ENCODE results near the gene RNF145.
"Not testable (repeated sequence)": the region's sequence is repeated elsewhere in the genome, so short reads cannot be mapped to it uniquely, and the experiment has no call there.

RNF145 gene

GRCh38 chr5:159187719-159188118 is 21.6 kb downstream of the RNF145 start:
- DNase-seq, result no peak

DNA sequence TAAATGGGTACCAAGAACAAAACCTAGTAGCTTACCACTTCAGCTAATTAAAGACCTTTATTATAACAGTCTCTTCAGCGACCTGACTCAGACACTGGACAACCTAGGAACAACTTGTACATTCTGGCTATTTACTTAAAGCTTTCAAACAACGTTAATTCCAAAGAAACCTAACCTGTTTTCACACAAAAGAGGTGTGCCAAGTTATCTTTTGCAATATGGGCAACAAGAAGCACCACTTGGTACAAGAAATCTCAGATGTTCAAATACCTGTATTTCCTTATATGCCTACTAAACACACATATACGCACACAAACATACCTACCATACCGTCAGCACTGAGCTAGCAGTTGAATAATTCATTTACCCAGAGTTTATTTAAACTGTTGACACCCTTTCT is 23.0 kb downstream of the RNF145 start:
- DNase-seq, result no peak

GRCh38 chr5:159185773-159186172 is 23.6 kb downstream of the RNF145 start:
- no peak for DNase-seq

DNA sequence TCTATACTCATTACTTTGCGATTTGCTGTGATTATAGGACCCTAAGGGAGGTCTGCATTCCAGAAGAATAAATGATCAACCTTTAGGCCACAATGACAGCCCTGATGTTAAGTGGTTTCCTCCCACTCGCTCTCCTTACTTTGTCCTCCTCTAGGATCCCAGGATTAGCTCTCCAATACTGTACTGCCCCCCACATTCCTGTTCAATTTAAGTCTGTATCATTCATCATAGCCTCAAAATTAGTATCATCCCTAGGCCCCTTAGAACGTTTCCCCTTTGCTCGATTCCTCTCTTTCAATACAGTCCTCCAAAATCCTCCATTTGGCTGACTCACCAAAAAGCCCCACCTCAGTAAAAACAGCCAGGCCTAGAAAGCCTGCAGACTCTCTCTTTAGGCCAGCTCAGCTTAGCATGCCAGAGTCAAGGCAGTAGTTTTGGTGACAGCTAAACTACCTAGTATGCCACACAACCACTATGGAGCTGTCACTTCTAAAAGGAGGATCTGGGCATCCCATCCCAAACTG is 24.4 kb downstream of the RNF145 start:
- peak; percentile 89 for DNase-seq

DNA sequence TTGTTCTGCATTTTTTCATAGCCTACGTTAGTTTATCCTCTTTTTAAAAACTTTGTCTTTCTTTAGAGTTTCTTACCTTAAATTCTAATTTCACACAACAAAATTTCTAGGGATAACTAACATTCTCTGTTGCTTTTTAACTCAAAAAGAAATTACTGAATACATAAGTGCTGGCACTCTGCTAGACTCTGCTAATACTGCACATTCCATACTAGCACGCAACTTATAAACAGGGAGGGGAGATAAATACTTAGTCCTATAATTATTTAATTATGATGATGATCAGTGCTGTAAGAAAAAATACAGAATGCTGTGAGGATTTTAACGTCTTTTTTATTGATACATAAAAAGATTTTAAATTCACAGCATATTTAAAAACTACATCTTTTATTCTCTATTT is 25.1 kb downstream of the RNF145 start:
- peak; percentile 46 for DNase-seq

DNA sequence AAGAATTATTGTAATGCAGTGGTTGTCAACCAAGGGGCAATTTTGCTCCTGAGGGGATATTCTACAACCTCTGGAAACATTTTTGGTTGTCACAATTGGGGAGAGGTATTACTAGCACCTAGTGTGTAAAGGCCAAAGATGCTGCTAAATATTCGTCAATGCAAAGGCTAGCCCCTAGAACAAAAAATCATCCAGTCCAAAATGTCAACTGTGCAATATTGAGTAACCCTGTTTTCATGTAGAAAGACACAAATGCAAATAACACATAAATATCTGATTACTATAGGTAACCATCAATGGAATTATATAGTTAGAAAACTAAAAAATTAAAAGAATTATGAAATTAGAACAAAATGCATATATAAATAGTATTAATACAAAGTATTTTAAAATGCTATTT is 26.1 kb downstream of the RNF145 start:
- DNase-seq, result no peak

- peak; percentile 63 for DNase-seq
Observed at GRCh38 chr5:159182691-159183090, 26.7 kb downstream of the RNF145 start.

GRCh38 chr5:159181651-159182050 is 27.7 kb downstream of the RNF145 start:
- DNase-seq, result no peak

- no peak for DNase-seq
Observed at GRCh38 chr5:159181152-159181551, 28.2 kb downstream of the RNF145 start.

- DNase-seq, result no peak
Observed at GRCh38 chr5:159179529-159180305, 29.6 kb downstream of the RNF145 start.

DNA sequence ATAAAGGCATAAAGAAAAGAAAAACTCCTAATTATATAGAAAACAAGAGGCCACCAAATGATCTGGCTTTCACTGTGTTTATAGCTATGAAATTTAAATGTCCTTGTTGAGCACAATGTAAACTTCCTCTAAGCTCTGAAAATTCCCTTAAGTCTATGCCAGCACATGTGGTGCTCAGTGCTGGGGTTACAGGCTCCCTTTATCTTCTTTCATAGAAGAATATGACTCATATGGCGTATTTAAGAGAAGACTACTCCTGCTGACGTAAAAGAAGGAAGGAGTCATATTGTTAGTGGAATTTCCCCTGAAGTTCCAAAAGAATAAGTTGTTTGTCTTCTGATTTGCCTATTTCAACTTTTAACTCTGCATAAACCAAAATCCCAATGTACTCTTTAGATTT is 30.4 kb downstream of the RNF145 start:
- DNase-seq, result peak; percentile 98

DNA sequence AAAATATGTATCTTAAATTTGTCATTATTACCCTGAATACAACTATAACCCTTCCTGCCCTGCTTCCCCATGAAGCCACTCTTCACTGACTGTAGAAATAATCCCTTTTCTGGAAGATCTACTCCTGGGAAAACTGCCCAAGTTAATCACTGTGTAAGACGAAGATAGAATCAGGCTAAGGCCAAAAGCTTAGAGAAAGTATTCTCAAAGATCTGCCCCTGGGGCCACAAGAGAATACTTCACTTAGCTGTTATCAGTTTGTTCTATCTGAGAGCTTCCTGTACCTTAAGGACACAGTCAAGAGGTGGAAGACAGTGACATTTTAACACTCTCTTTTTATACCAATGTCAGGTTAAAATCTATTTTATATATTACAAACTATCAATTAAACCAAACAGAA is 33.8 kb downstream of the RNF145 start:
- no peak for DNase-seq

DNA sequence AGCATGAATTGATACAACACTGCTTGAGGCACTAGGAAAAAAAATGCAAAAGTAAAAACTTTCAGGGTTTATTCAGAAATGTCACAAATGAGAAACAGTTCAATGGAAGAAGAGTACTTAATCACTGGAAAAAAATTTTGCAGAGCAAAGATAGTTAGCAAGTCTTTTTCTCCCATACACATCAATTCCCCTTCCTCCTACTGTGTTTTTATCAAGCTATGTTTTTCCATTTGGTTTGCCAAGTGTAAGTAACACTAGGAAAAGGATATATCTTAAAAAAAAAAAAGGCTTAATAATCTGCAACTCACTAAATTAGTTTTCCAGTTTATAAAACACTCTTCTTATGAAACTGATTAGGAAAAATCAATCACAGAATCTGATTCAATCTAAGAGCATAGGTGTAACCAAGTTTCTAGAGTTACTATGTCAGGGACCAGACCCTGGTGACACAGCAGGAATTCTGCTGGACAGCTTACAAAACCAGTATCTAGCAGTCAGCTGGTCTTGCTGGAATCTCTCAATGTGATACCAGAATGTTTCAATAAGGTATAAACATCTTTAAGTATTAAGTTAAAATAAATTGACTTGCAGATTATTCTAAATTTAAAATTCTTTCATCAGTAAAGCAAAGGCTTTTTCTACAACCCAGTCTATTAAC is 34.7 kb downstream of the RNF145 start:
- DNase-seq, result no peak

GRCh38 chr5:159171274-159171673 is 38.1 kb downstream of the RNF145 start:
- no peak for DNase-seq

GRCh38 chr5:159170021-159170420 is 39.3 kb downstream of the RNF145 start:
- no peak for DNase-seq

DNA sequence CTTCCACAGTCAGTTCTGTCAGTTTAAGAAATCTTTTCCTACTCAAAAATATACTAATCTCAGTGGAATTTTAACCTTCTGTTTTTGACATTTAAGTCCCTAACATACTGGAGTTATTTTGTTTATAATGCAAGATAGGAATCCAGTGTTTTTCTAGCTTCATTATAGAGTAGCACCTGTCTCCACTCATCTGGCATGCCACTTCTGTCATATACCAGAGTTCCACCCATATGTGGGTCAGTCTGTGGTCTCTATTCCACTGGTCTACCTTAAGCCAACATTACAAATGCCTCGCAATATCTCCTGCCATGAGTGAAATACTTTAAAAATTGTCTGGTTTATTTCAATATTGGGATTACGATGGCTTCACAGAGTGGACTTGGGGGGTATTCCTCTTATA is 42.9 kb downstream of the RNF145 start:
- DNase-seq, result no peak

DNA sequence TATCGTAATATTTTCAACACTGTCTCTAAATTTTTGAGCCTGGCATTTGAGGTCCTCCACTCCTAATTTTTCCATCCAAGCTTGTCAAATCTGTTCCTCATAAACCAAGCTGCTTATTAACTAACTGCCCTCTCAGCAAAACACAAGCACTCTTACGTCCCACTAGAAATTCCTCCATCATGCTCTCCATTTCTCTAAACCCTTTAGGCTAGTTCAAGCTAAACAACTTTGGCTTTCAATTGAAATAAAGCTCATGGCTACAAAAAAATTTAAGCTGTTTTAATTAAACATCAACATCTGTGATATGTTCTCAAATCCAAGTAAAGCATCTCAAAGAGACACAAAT is 45.7 kb downstream of the RNF145 start:
- no peak for DNase-seq

GRCh38 chr5:159163027-159163700 is 46.2 kb downstream of the RNF145 start:
- DNase-seq, result peak; percentile 80

DNA sequence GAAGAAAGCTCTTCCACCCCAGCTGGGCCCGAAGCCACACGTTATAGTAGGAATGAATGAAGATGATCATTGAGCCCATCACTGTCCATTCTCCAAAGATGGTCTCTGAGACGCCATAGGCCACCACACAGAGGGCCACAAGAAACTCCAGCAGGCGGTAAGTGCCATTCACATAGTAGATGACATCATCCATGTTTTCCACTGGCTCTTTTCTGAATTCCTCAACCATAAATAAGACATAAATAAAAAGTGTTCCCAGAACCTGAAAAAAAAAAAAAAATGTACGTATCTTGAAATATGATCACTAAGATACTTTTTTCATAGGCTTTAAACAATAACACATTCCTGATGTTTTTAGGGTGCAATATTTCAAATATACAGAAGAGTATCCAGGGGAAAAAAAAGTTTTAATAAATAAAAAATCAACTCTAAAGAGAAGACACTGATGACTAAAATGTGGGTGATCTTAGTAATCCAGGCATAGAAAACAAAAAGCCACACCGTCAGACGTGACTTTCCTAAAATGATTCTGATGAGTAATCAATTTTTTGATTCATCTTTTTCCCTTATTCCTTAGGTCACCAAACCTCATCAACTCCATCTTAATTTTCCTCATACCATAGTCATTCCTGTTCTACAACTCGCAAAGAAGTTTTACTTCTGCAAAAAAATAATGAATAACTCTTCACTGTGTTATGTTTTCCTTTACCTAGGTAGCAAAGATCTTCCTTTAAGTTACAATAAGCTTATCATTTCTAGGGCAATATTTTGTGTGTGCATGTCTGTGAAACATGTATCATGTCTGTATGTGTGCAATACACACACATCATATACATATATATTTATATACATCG is 47.8 kb downstream of the RNF145 start:
- DNase-seq, result peak; percentile 44

- not testable (repeated sequence) for DNase-seq
Observed at GRCh38 chr5:159158553-159159091, 50.7 kb downstream of the RNF145 start.

GRCh38 chr5:159157552-159157951 is 51.8 kb downstream of the RNF145 start:
- DNase-seq, result no peak

GRCh38 chr5:159156426-159157238 is 52.7 kb downstream of the RNF145 start:
- DNase-seq, result peak; percentile 64

Data from HCEC 1CT (cell line).